COLO829 (cell line): ENCODE data around the gene MAP9.
"Not testable (repeated sequence)": the region's sequence is repeated elsewhere in the genome, so short reads cannot be mapped to it uniquely, and the experiment has no call there.

Source experiments
- DNase-seq: peaks from one replicate; pipeline ENCODE4 v3.0.0; 2012; ENCODE audit warnings: low spot score

MAP9 gene

GRCh38 chr4:155342142-155342541 lies 34.6 kb downstream of the MAP9 start:
- peak; percentile 94 for DNase-seq

DNA sequence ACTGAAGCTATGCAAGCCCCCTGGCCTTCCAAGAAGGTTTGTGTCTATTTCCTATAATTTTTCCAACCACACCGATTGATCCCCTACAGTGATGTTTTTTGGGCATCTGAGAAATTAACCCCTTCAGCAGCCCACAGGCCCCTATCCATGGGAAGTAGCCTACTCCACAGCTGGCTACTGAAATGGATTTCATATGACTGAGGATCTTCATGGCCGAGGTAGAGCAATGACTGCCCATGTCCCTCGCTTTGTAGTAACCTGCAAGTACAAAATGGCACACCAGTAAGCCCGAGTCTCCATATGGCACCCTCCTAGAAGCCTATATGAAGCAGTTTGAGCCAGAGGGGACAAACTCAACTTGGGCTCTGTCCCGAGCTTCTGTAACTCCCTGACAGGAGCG lies 36.8 kb downstream of the MAP9 start:
- DNase-seq: no peak

DNA sequence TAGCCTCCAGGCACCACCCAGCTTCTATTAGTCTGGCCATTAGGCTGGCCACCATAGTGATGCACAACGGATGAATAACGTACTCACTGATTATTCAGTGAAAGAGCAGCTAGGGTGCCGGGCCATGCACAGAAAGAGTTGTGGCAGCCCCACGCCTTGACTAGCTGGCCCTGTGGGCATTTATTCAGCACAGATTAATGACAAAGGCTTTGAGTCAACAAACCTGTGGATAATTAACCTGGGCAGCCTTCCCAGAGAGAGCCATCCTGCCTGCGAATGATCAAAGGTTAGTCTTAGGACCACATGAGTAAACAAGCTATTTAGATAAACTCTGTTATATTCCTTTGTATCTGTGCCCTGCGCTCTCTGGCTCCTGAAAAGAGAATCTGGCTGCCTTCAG lies 37.2 kb downstream of the MAP9 start:
- no peak for DNase-seq

GRCh38 chr4:155338196-155338595 lies 38.6 kb downstream of the MAP9 start:
- no peak for DNase-seq

DNA sequence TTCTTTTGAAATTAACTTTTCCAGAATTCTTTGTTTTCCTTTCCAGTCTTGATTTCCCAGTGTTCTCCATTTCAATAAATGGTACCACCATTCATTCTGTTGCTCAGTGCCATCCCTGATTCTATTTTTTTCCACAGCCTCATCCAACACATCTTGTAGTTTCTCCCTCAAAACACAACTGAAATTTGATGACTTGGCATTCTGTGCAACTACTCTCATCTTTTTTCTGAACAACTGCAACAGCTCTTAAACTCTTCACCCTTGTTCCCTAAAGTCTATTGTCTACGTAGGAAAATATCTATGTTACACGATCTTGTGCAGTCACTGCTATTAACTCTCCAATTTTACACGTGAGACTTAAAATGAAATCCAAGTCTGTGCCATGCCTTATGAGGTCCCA lies 40.5 kb downstream of the MAP9 start:
- no peak for DNase-seq

DNA sequence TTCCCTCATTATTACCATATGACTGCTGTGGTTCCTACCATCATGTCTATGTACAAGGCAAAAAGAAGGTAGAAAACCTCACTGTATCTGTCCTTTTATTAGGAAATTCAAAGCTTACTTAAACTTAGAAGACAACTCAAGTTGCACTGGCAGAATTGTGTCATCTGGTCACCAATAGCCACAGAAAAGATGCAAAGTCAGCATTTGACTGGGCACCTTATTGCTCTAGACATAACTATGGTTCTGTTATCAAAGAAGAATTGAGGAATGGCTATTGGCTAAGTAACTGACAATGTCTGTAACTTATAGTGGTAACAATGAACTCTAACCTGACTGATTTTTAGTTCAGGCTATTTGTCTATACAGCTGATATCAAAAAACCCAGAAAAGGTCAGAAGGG lies 45.3 kb downstream of the MAP9 start:
- DNase-seq: no peak

DNA sequence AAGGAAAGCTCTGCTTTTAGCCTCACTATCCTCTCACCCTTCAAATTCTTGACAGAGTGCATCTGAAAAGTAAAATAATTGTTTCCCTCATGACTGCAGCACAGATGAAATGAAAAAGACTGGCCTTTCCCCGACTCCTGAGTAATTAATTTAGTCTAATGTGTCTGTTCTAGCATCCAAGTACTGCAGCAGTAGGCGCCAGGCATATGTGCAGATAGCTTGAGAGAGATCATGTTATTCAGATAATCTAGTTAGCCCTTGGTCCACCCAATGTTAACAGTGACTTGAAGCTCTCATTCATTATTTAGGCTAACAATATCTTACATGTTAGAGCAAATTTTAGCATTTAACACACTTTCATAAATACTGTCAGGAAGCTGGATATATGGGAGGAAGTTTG lies 54.0 kb downstream of the MAP9 start:
- no peak for DNase-seq

GRCh38 chr4:155321006-155321405 lies 55.8 kb downstream of the MAP9 start:
- DNase-seq: no peak

DNA sequence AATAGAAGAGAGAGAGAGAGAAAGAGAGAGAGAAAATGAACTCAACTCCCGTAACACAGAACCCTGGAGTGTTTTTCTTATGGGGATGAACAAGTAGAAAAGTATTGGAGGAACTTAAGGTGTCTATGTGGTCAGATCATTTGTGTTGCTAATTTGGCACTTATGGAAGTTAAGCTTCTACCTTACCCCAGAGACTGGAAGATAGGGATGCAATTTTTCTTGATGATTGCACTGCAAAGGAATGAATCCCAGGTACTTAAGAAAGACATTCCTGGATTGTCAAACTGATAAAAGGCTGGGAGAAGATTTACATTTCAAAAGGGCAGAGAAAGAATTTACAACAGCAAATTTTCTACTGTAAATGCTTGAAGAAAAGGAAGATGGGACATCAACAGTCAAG lies 57.2 kb downstream of the MAP9 start:
- DNase-seq: no peak

DNA sequence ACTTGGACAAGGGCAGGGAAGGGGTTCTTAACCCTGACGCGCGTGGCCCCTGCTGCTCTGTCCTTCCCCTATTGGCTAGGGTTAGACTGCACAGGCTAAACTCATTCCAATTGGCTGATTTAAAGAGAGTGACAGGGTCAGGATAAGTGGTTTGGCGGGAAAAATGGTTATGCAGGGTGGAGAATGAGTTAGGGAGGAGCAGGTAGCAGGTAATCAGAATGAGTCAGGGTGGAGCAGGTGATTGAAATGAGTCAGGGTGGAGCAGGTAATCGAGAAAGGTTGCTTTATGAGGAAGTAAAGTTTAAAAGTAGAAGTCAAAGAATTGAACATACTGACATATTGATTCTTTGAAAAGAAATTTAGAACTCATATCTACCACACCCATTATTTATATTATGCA lies 64.7 kb downstream of the MAP9 start:
- DNase-seq: not testable (repeated sequence)

DNA sequence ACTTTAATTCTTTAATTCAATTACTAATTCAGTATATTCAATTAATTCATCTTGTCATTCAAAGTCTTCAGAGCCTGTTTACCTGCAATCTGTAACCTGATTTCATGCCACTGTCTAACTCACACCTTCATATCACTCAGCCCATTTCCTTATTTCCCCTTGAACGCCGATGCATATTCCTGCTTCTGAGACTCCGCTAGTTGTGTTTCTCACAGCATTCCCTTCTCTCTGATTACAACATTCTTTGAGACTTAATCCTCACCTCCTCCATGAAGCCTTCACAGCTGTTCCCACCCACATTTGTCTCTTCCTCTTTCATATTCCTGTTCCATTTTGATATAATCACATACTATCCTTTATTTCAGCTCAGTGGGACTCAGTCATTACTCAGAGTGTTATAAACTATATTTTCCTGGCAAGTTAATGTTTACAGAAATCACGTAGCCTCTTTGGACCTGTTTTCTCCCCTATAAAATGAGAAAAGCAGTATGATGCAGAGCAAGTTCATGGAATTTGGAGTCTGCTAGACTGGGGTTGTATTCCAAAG lies 69.0 kb downstream of the MAP9 start:
- no peak for DNase-seq

- DNase-seq: no peak
Observed at GRCh38 chr4:155305619-155306018, 71.1 kb downstream of the MAP9 start.

DNA sequence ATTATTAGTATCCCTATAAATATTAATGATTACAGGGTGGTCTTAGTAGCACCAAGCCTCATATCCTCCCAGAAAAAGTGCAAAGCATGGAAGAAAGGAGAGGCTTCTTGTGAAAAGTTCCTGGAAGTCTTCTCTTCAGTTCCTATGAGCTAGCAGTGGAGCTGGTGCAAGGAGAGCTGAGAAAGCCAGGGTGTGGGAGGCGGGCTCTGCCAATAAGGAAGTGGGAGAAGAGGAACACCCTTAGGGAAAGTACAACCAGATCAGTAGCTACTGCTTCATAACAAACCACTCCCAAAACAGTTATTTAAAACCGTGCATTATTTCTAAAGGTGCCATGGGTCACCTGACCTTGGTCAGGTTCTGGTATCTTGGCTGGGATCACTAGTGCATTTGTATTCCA lies 72.4 kb downstream of the MAP9 start:
- DNase-seq: no peak

- no peak for DNase-seq
Observed at GRCh38 chr4:155299103-155299502, 77.7 kb downstream of the MAP9 start.
